H1 (cell line): ENCODE measurements around the gene A4GALT. TPM values are rescaled to one million over a fixed set of nuclear protein-coding genes. Genes with fewer than 3 reads are reported as not detected.

Experiments used
- CTCF ChIA-PET: fragments of 300-600 bp; sonication (Branson Sonifier 250); formaldehyde crosslinking; loops from one replicate; lab custom pipeline; 2021; ENCODE audit not compliant: partially characterized antibody; lab: Charles Lee
- POLR2A ChIA-PET: fragments of 300-600 bp; sonication (Branson Sonifier 250); formaldehyde crosslinking; loops from one replicate; lab custom pipeline; 2021; ENCODE audit warnings: inconsistent platforms; ENCODE audit not compliant: partially characterized antibody; lab: Charles Lee
- DNase-seq, 2 experiments: peaks; one replicate each; pipeline versions ENCODE4 v3.0.0 to v3.0.0-alpha.2; 2010 to 2022; ENCODE audit warnings: low spot score in 2 of 2, low read depth in 1 of 2, mixed read lengths in 1 of 2
- FAIRE-seq: peaks from 2 replicates; lab custom pipeline; 2011; peaks lifted over from hg19 to GRCh38; lab: Jason Lieb, UNC
- H2AFZ ChIP-seq: 2 replicates; pipeline ENCODE4 v1.8.1; 2012; ENCODE audit warnings: low read length, inconsistent platforms
- H2AK5ac ChIP-seq: 2 replicates; pipeline ENCODE4 v1.6.1; 2013; ENCODE audit warnings: low read depth, low read length
- H2BK120ac ChIP-seq: replicated peaks from 2 replicates; pipeline ENCODE3; 2013; ENCODE audit warnings: low read depth, low read length, inconsistent platforms
- H2BK12ac ChIP-seq: 2 replicates; pipeline ENCODE4 v1.6.1; 2013; ENCODE audit warnings: low read depth, low read length
- H2BK15ac ChIP-seq: 2 replicates; pipeline ENCODE4 v1.6.1; 2013; ENCODE audit warnings: low read length
- H2BK20ac ChIP-seq: 2 replicates; pipeline ENCODE4 v1.6.1; 2013; ENCODE audit warnings: low read length
- H2BK5ac ChIP-seq: 2 replicates; pipeline ENCODE4 v1.6.1; 2013; ENCODE audit warnings: low read depth, low read length
- H3K14ac ChIP-seq: 2 replicates; pipeline ENCODE4 v1.6.1; 2013; ENCODE audit warnings: inconsistent platforms; ENCODE audit not compliant: insufficient read length
- H3K18ac ChIP-seq: 2 replicates; pipeline ENCODE4 v1.6.1; 2013; ENCODE audit warnings: low read length; ENCODE audit errors: extremely low read depth
- H3K23ac ChIP-seq: 2 replicates; pipeline ENCODE4 v1.6.1; 2013; ENCODE audit warnings: inconsistent platforms; ENCODE audit not compliant: insufficient read length
- H3K23me2 ChIP-seq: 2 replicates; pipeline ENCODE4 v1.6.1; 2013; ENCODE audit warnings: low read depth, low read length
- H3K27ac ChIP-seq: 2 replicates; pipeline ENCODE4 v1.6.1; 2011; ENCODE audit warnings: low read depth, low read length, inconsistent platforms
- H3K27me3 ChIP-seq, 4 experiments: replicated peaks in 1 of 4; 1 replicate in 1 of 4; 2 replicates in 3 of 4; pipeline versions ENCODE4 v1.6.1 to v1.8.1; 2011 to 2013; ENCODE audit warnings: low read length in 3 of 4, mild to moderate bottlenecking in 3 of 4, inconsistent platforms in 2 of 4, mixed read lengths in 2 of 4, moderate library complexity in 1 of 4; ENCODE audit not compliant: control insufficient read depth in 3 of 4, insufficient read depth in 3 of 4; ENCODE audit errors: extremely low read depth in 1 of 4
- H3K36me3 ChIP-seq, 4 experiments: 2 replicates each; pipeline versions ENCODE4 v1.6.1 to v1.8.1; 2011 to 2013; ENCODE audit warnings: mild to moderate bottlenecking in 4 of 4, low read length in 3 of 4, moderate library complexity in 2 of 4, control low read depth in 1 of 4, inconsistent platforms in 1 of 4; ENCODE audit not compliant: insufficient read depth in 4 of 4, control insufficient read depth in 2 of 4
- H3K4ac ChIP-seq: replicated peaks from 2 replicates; pipeline ENCODE3; 2013; ENCODE audit warnings: low read length, low read depth, mixed read lengths, inconsistent platforms; ENCODE audit not compliant: insufficient read length
- H3K4me1 ChIP-seq, 4 experiments: replicated peaks in 1 of 4; 1 replicate in 1 of 4; 2 replicates in 3 of 4; pipeline versions ENCODE4 v1.6.1 to v1.8.1; 2011 to 2013; ENCODE audit warnings: low read length in 3 of 4, inconsistent platforms in 2 of 4, mixed read lengths in 1 of 4; ENCODE audit not compliant: insufficient read depth in 4 of 4, control insufficient read depth in 3 of 4
- H3K4me2 ChIP-seq, 2 experiments: 2 replicates each; pipeline versions ENCODE4 v1.6.1 to v1.8.1; 2011 to 2013; ENCODE audit warnings: low read depth in 2 of 2, low read length in 2 of 2, control low read depth in 1 of 2, inconsistent platforms in 1 of 2, mild to moderate bottlenecking in 1 of 2; ENCODE audit not compliant: insufficient read depth in 1 of 2
- H3K4me3 ChIP-seq, 4 experiments: fragments of 200-600, 300-600 bp in 1 of 4; sonication (generic), shearing (Covaris generic), sonication (Bioruptor Twin) in 1 of 4; 2 replicates each; pipeline versions ENCODE4 v1.5.1 to v1.8.1; 2011 to 2016; ENCODE audit warnings: low read length in 4 of 4, low read depth in 3 of 4, control low read depth in 2 of 4, inconsistent platforms in 2 of 4, mild to moderate bottlenecking in 2 of 4, mixed read lengths in 1 of 4, moderate library complexity in 1 of 4; ENCODE audit not compliant: insufficient read depth in 2 of 4; ENCODE audit errors: extremely low read depth in 1 of 4
- H3K56ac ChIP-seq: replicated peaks from 2 replicates; pipeline ENCODE3; 2013; ENCODE audit warnings: low read depth, mild to moderate bottlenecking, mixed read lengths, low read length, inconsistent platforms; ENCODE audit not compliant: insufficient read length
- H3K79me1 ChIP-seq: 2 replicates; pipeline ENCODE4 v1.6.1; 2013; ENCODE audit warnings: low read depth, low read length, control low read depth
- H3K79me2 ChIP-seq, 2 experiments: 2 replicates each; pipeline versions ENCODE4 v1.6.1 to v1.8.1; 2012 to 2013; ENCODE audit warnings: low read length in 2 of 2, mild to moderate bottlenecking in 2 of 2, inconsistent platforms in 1 of 2; ENCODE audit not compliant: insufficient read depth in 2 of 2, control insufficient read depth in 1 of 2
- H3K9ac ChIP-seq, 4 experiments: replicated peaks in 1 of 4; 1 replicate in 1 of 4; 2 replicates in 3 of 4; pipeline versions ENCODE4 v1.6.1 to v1.8.1; 2011 to 2013; ENCODE audit warnings: low read depth in 3 of 4, low read length in 3 of 4, control low read depth in 2 of 4, mild to moderate bottlenecking in 2 of 4, moderate library complexity in 2 of 4, inconsistent platforms in 1 of 4; ENCODE audit errors: extremely low read depth in 1 of 4
- H3K9me3 ChIP-seq, 2 experiments: 2 replicates each; pipeline versions ENCODE4 v1.6.1 to v1.8.1; 2012 to 2013; ENCODE audit warnings: mild to moderate bottlenecking in 2 of 2, moderate library complexity in 2 of 2, control low read depth in 1 of 2, inconsistent platforms in 1 of 2, low read depth in 1 of 2, low read length in 1 of 2, mixed read lengths in 1 of 2; ENCODE audit not compliant: insufficient read depth in 2 of 2
- H4K20me1 ChIP-seq, 2 experiments: replicated peaks in 1 of 2; 2 replicates each; pipeline versions ENCODE3 to v1.8.1; 2011 to 2013; ENCODE audit warnings: inconsistent platforms in 2 of 2, low read length in 2 of 2, mild to moderate bottlenecking in 1 of 2; ENCODE audit not compliant: insufficient read depth in 2 of 2, control insufficient read depth in 1 of 2
- H4K5ac ChIP-seq: 2 replicates; pipeline ENCODE4 v1.6.1; 2013; ENCODE audit warnings: low read length, low read depth, mixed read lengths, inconsistent platforms; ENCODE audit not compliant: insufficient read length
- H4K8ac ChIP-seq: 2 replicates; pipeline ENCODE4 v1.8.0; 2013; ENCODE audit warnings: mild to moderate bottlenecking, moderate library complexity, low read length, inconsistent platforms; ENCODE audit not compliant: insufficient read depth; ENCODE audit errors: extremely low read depth
- H4K91ac ChIP-seq: replicated peaks from 2 replicates; pipeline ENCODE3; 2013; ENCODE audit warnings: low read length, mixed read lengths, inconsistent platforms; ENCODE audit not compliant: insufficient read length
- CEBPB ChIP-seq: IDR thresholded peaks from 2 replicates; pipeline ENCODE4 v1.6.1; 2012; ENCODE audit warnings: low read depth, low read length
- EGR1 ChIP-seq: IDR thresholded peaks from 2 replicates; pipeline ENCODE4 v1.6.1; 2011; ENCODE audit warnings: low read depth, low read length, borderline replicate concordance
- NANOG ChIP-seq: IDR thresholded peaks from 2 replicates; pipeline ENCODE4 v1.6.1; 2011; ENCODE audit warnings: low read length, low read depth, mild to moderate bottlenecking, inconsistent platforms; ENCODE audit not compliant: insufficient read depth, poor library complexity, severe bottlenecking
- PHF8 ChIP-seq: fragments of 200-600 bp; sonication (generic); conservative IDR thresholded peaks from 2 replicates; pipeline ENCODE4 v1.7.1; 2012; ENCODE audit warnings: low read depth, mild to moderate bottlenecking, inconsistent platforms, low read length, moderate library complexity
- SAP30 ChIP-seq: fragments of 300-600 bp; sonication (generic); IDR thresholded peaks from 2 replicates; pipeline ENCODE4 v1.7.1; 2012; ENCODE audit warnings: low read length, moderate library complexity, mild to moderate bottlenecking, inconsistent platforms; ENCODE audit not compliant: insufficient read depth, insufficient replicate concordance
- WGBS, 2 experiments: shearing (Covaris generic) in 1 of 2; methylation state at CpG; one replicate each; pipeline versions ENCODE4 v1.1.6 to v1.1.7; 2013 to 2015; ENCODE audit warnings: low lambda C conversion rate in 2 of 2, mixed read lengths in 2 of 2, inconsistent platforms in 1 of 2, low coverage in 1 of 2, missing lambda C conversion rate in 1 of 2; ENCODE audit not compliant: insufficient replicate concordance in 2 of 2, insufficient coverage in 1 of 2, insufficient read length in 1 of 2; ENCODE audit errors: extremely low coverage in 1 of 2, missing lambda C conversion rate in 1 of 2; 5-methylcytosine and 5-hydroxymethylcytosine counted together
- polyA plus RNA-seq, 7 experiments: library from polyadenylated mRNA; depleted of rRNA in 3 of 7; stranded (reverse) in 5 of 7; unstranded in 2 of 7; fragments of >200 nt in 5 of 7; fragments of 200-250 nt in 2 of 7; gene quantifications; 1 replicate in 5 of 7; 2 replicates in 1 of 7; 4 replicates in 1 of 7; pipeline versions ENCODE4 v1.2.1 to v1.2.3, GENCODE V29; 2011 to 2013; ENCODE audit warnings: missing spikeins in 2 of 7, mixed read lengths in 2 of 7
- total RNA-seq: library from RNA; stranded (reverse); fragmentation: NEBNext Ultra II Directional; extraction: Animal tissue kit (Norgen Biotek cat#: 25700); gene quantifications from 2 replicates; pipeline ENCODE4 v1.2.1, GENCODE V29; 2021

The A4GALT gene
- total and polyA plus RNA-seq, 2 of the 8 experiments (the other 6 are each of a cell fraction or from before 2014, with no cell fraction given), result 7.2 to 13.8 TPM

DNA sequence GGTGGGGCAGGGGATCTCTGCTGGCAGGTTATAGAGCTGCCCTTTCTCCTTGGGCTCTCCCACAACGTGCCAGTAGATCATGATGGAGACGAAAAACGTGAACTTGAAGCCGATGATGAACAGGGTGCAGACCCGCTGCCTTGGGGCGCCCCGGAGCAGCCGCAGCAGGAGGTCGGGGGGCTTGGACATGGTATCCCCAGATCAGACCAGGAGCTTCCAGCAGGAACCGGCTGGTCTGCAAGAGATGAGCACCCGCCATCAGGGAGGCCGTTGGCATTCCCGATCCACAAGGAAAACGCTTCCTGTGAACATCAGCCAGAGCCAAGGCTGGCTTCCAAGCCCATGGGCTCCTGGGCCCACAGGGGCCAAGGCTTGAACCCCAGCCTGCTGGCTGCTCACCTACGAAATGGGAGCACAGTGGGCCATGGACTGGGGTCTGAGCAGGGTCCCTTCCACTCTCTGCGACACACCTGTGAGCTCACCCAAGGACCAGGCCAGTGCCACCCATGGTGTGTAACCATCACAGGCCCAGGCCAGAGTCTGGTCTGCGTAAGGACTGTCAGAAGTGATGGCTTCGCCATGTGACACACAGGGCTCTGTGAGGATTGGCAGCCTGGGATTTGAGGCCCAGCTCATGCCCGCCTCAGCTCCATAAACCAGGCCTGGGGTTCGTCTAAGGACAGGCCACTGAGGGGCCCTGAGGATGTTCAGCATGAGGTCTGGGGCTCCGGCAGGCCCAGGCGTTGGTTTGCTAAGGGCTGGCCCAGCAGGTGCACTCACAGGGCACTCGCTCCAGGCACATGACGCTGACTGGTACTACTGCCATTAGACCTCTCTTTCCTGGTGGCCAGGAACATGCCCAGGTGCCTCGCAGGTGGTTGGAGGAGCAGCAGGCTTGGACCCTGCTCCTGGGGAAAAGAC, 26.6 kb downstream of the A4GALT start:
- H2BK15ac ChIP-seq, result no peak overlapping the region
- H3K4me2 ChIP-seq, result no peak overlapping the region
- H3K4ac ChIP-seq, result no peak overlapping the region
- no peak overlapping the region for H2BK20ac ChIP-seq
- peaks cover 0 to 7% (median 6%) of the 10 kb centered on the region in 4 experiments; a peak in 5 of 7 replicates for H3K4me1 ChIP-seq
- H3K23ac ChIP-seq, result no peak overlapping the region
- H3K79me1 ChIP-seq, result no peaks in the 10 kb centered on the region; the same call in 1 of the 2 replicates
- H2BK5ac ChIP-seq, result no peak overlapping the region
- no peak overlapping the region for H3K18ac ChIP-seq
- DNase-seq (no peak), FAIRE-seq (no peak)
- H3K36me3 ChIP-seq, result no peaks in the 10 kb centered on the region
- no peak overlapping the region for H2AFZ ChIP-seq
- no peak overlapping the region for H4K8ac ChIP-seq
- no peaks in the 10 kb centered on the region; the same call in 1 of the 2 replicates for H3K23me2 ChIP-seq
- H4K5ac ChIP-seq, result no peak overlapping the region
- no peak overlapping the region for H2BK12ac ChIP-seq
- no peak overlapping the region for H3K14ac ChIP-seq
- no peaks in the 10 kb centered on the region for H3K27me3 ChIP-seq
- no peaks in the 10 kb centered on the region for H3K79me2 ChIP-seq
- H3K4me3 ChIP-seq, result no peak overlapping the region
- H3K9ac ChIP-seq, result no peak overlapping the region
- no peak overlapping the region for H3K27ac ChIP-seq
- no peak overlapping the region for H4K91ac ChIP-seq
- no peaks in the 10 kb centered on the region for H3K9me3 ChIP-seq
- no peak overlapping the region for H2BK120ac ChIP-seq
- CTCF ChIA-PET, result no interaction called here
- no peaks in the 10 kb centered on the region for H4K20me1 ChIP-seq
- H3K56ac ChIP-seq, result no peak overlapping the region
- no peak overlapping the region for H2AK5ac ChIP-seq
- POLR2A ChIA-PET, result interaction anchor here (1.2 to 1.3 kb wide), 2 partner anchors 45 to 79 kb away, joined by 3 to 6 read pairs; partner anchors contain the start of genes CYB5R3 and POLDIP3
- 94% methylated on average over 25 of the region's 25 CpGs; no CpG with 5 or more reads in 1 of the 2 experiments for WGBS, 2 experiments
- TF ChIP-seq CEBPB, result no peak
- no peak for TF ChIP-seq SAP30
- no peak for TF ChIP-seq NANOG
- TF ChIP-seq PHF8, result no peak
- no peak for TF ChIP-seq EGR1
